A673 (cell line): ENCODE results near the gene SGCA.

Source experiments
- CTCF ChIP-seq: fragments of 300-800, 200-600 bp; sonication (generic); conservative IDR thresholded peaks from 2 replicates; pipeline ENCODE4 v1.5.1; 2017; ENCODE audit warnings: low read depth, mild to moderate bottlenecking, antibody characterized with exemption, low read length, moderate library complexity, mixed read lengths
- EZH2 ChIP-seq: fragments of 200-600 bp; sonication (generic); IDR thresholded peaks from 2 replicates; pipeline ENCODE4 v1.6.1; 2017; ENCODE audit warnings: borderline replicate concordance, low read depth, mild to moderate bottlenecking, mixed read lengths, antibody characterized with exemption, low read length; ENCODE audit not compliant: poor library complexity, severe bottlenecking

DNA sequence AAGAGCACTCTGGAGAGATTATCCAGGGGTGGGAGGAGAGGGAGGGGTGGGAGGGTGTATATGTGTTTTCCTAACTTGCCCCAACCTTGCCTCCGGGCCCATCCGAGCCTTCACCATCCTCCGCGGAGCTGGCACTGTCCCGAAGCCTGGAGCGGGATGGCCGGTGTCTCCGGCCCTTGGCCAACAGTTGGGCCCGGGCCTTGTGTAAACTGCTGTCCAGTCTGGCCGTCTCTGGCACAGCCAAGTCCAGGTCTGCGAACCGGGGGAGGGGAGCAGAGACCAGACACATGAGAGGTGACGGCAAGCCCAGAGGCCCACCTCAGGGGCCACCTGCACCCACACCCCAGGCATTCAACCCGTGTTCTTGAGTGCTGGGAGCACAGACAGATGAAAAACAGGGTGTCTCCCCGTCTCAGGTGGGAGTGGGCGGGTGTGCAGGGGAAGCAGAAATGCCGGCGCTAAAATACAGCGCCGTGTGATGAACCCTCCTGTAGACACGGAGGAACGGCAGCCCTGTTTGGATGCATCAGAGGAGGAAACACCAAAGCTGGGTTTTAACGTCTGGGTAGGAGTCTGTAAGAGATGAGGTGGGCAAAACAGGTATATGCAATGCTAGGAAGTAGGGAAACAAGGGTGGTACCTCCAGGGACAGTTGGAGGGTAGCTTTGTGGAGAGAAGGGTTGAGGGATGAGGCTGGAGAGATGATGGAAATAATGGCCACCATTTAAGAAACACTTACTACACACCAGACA lies 47.6 kb upstream of the SGCA start:
- TF ChIP-seq CTCF (no peak), EZH2 (no peak)
